GM23338 (cell line): ENCODE measurements around the gene CIDEB. TPM values are rescaled to one million over a fixed set of nuclear protein-coding genes. Genes with fewer than 3 reads are reported as not detected.

Experiments
- ATAC-seq: fragments of 200-7000 bp; cut with Tn5 transposase; 3 replicates; pipeline ENCODE4 v1.9.1; 2020
- DNase-seq: peaks from one replicate; pipeline ENCODE4 v3.0.0-alpha.2; 2015; ENCODE audit warnings: low spot score
- H2AFZ ChIP-seq: fragments of 200-600 bp; sonication (generic); 2 replicates; pipeline ENCODE4 v1.8.0; 2016; ENCODE audit warnings: antibody characterized with exemption, mild to moderate bottlenecking, moderate library complexity
- H3F3A ChIP-seq: fragments of 200-600 bp; sonication (generic); replicated peaks from 2 replicates; pipeline ENCODE4 v1.8.0; 2017; ENCODE audit warnings: antibody characterized with exemption, mixed run types, low read depth
- H3K27ac ChIP-seq: fragments of 200-600 bp; sonication (generic); 2 replicates; pipeline ENCODE4 v1.6.1; 2016; ENCODE audit warnings: low read depth
- H3K27me3 ChIP-seq: fragments of 200-600 bp; sonication (generic); 2 replicates; pipeline ENCODE4 v1.8.0; 2016; ENCODE audit warnings: mild to moderate bottlenecking, mixed run types, moderate library complexity; ENCODE audit not compliant: insufficient read depth
- H3K36me3 ChIP-seq: fragments of 200-600 bp; sonication (generic); 2 replicates; pipeline ENCODE4 v1.8.0; 2016; ENCODE audit warnings: mild to moderate bottlenecking; ENCODE audit not compliant: insufficient read depth
- H3K4me1 ChIP-seq: fragments of 200-600 bp; sonication (generic); 2 replicates; pipeline ENCODE4 v1.8.0; 2016; ENCODE audit warnings: mild to moderate bottlenecking, moderate library complexity; ENCODE audit not compliant: insufficient read depth
- H3K4me2 ChIP-seq: fragments of 200-600 bp; sonication (generic); 2 replicates; pipeline ENCODE4 v1.7.1; 2017; ENCODE audit warnings: mixed run types
- H3K4me3 ChIP-seq: fragments of 200-600 bp; sonication (generic); 2 replicates; pipeline ENCODE4 v1.6.1; 2016; ENCODE audit warnings: mixed run types
- H3K79me2 ChIP-seq: fragments of 200-600 bp; sonication (generic); replicated peaks from 2 replicates; pipeline ENCODE4 v1.8.0; 2017; ENCODE audit warnings: mild to moderate bottlenecking; ENCODE audit not compliant: insufficient read depth
- H3K9me2 ChIP-seq: fragments of 200-600 bp; sonication (generic); 2 replicates; pipeline ENCODE4 v1.8.0; 2017; ENCODE audit not compliant: insufficient read depth
- H4K20me1 ChIP-seq: fragments of 200-600 bp; sonication (generic); replicated peaks from 2 replicates; pipeline ENCODE4 v1.8.0; 2017; ENCODE audit warnings: mild to moderate bottlenecking; ENCODE audit not compliant: insufficient read depth
- H3K27ac Mint-ChIP-seq: 2 replicates; pipeline ENCODE4 v1.8.0; 2020; ENCODE audit warnings: inconsistent platforms, mild to moderate bottlenecking, moderate library complexity, mixed read lengths
- H3K27me3 Mint-ChIP-seq: 3 replicates; pipeline ENCODE4 v1.8.0; 2022; ENCODE audit warnings: low read depth, mild to moderate bottlenecking, moderate library complexity, mixed read lengths, inconsistent platforms; ENCODE audit not compliant: insufficient read depth, poor library complexity
- H3K36me3 Mint-ChIP-seq: 3 replicates; pipeline ENCODE4 v1.8.0; 2021; ENCODE audit warnings: low read depth, mild to moderate bottlenecking, inconsistent platforms, moderate library complexity, mixed read lengths
- H3K4me1 Mint-ChIP-seq: 3 replicates; pipeline ENCODE4 v1.8.0; 2020; ENCODE audit warnings: mild to moderate bottlenecking, inconsistent platforms, mixed read lengths
- H3K4me3 Mint-ChIP-seq: 3 replicates; pipeline ENCODE4 v1.8.0; 2021; ENCODE audit warnings: moderate library complexity, mild to moderate bottlenecking, inconsistent platforms, mixed read lengths
- H3K9me3 Mint-ChIP-seq: 3 replicates; pipeline ENCODE4 v1.8.0; 2020; ENCODE audit warnings: moderate library complexity, mild to moderate bottlenecking, inconsistent platforms, mixed read lengths
- CREB1 ChIP-seq: fragments of 250-450 bp; sonication (Bioruptor Pico); IDR thresholded peaks from 2 replicates; pipeline ENCODE4 v1.5.0; 2020; ENCODE audit warnings: low read depth, mild to moderate bottlenecking, moderate library complexity
- CTCF ChIP-seq, 2 experiments: fragments of 200-600 bp in 1 of 2; sonication (generic) in 1 of 2; conservative IDR thresholded peaks; 2 replicates each; pipeline versions ENCODE4 v1.5.1 to v1.6.1; 2016 to 2017; ENCODE audit warnings: antibody characterized with exemption in 2 of 2, low read depth in 2 of 2, mild to moderate bottlenecking in 2 of 2, moderate library complexity in 1 of 2
- ETS1 ChIP-seq: IDR thresholded peaks from 2 replicates; pipeline ENCODE4 v1.6.1; 2016; ENCODE audit warnings: antibody characterized with exemption
- EZH2 ChIP-seq: fragments of 200-600 bp; sonication (generic); IDR thresholded peaks from one replicate; pipeline ENCODE4 v1.8.0; 2017; ENCODE audit warnings: antibody characterized with exemption, mild to moderate bottlenecking, low read depth; ENCODE audit not compliant: unreplicated experiment
- EZH2phosphoT487 ChIP-seq: fragments of 200-600 bp; sonication (generic); IDR thresholded peaks from one replicate; pipeline ENCODE4 v1.8.1; 2018; ENCODE audit warnings: antibody characterized with exemption; ENCODE audit not compliant: unreplicated experiment
- JUNB ChIP-seq: IDR thresholded peaks from one replicate; pipeline ENCODE4 v1.6.1; 2016; ENCODE audit warnings: antibody characterized with exemption; ENCODE audit not compliant: unreplicated experiment
- NANOG ChIP-seq: IDR thresholded peaks from 2 replicates; pipeline ENCODE4 v1.6.1; 2016; ENCODE audit warnings: antibody characterized with exemption, borderline replicate concordance
- POLR2AphosphoS5 ChIP-seq: IDR thresholded peaks from 2 replicates; pipeline ENCODE4 v1.6.1; 2016; ENCODE audit warnings: antibody characterized with exemption, low read depth
- REST ChIP-seq: IDR thresholded peaks from one replicate; pipeline ENCODE4 v1.6.1; 2018; ENCODE audit warnings: antibody characterized with exemption; ENCODE audit not compliant: unreplicated experiment
- STAT1 ChIP-seq: IDR thresholded peaks from one replicate; pipeline ENCODE4 v1.6.1; 2016; ENCODE audit warnings: antibody characterized with exemption; ENCODE audit not compliant: unreplicated experiment
- ZNF114 ChIP-seq: fragments of 250-450 bp; sonication (Bioruptor Pico); IDR thresholded peaks from 2 replicates; pipeline ENCODE4 v1.5.0; 2020; ENCODE audit warnings: mild to moderate bottlenecking, moderate library complexity
- ZNF331 ChIP-seq: fragments of 250-450 bp; sonication (Bioruptor Pico); IDR thresholded peaks from 2 replicates; pipeline ENCODE4 v1.5.0; 2020; ENCODE audit warnings: low read depth, mild to moderate bottlenecking, moderate library complexity
- ZNF462 ChIP-seq: fragments of 250-450 bp; sonication (Bioruptor Pico); IDR thresholded peaks from 2 replicates; pipeline ENCODE4 v1.5.0; 2020; ENCODE audit warnings: mild to moderate bottlenecking, moderate library complexity
- polyA plus RNA-seq: library from polyadenylated mRNA; unstranded; fragments of >200 nt; fragmentation: Nextera tagmentation; extraction: Ambion mirVana; gene quantifications from 2 replicates; pipeline ENCODE4 v1.2.1, GENCODE V29; 2016
- total RNA-seq: library from RNA; depleted of rRNA; stranded (reverse); fragments of >200 nt; shearing (Covaris generic); gene quantifications from 2 replicates; pipeline ENCODE4 v1.2.3, GENCODE V29; 2014

Gene CIDEB
- total and polyA plus RNA-seq, 2 experiments from 2014 or later: 3.4 to 4.6 TPM

GRCh38 chr14:24258119-24258518, 49.7 kb downstream of the CIDEB start:
- TF ChIP-seq POLR2AphosphoS5: no peak
- TF ChIP-seq NANOG: no peak
- TF ChIP-seq ZNF462 (CRISPR knock-in tag): no peak
- TF ChIP-seq ZNF114 (CRISPR knock-in tag): no peak
- TF ChIP-seq JUNB: no peak
- TF ChIP-seq ZNF331 (CRISPR knock-in tag): no peak
- TF ChIP-seq STAT1: no peak
- no peak for TF ChIP-seq EZH2
- no peak for TF ChIP-seq REST
- no peak for TF ChIP-seq ETS1
- no peak for TF ChIP-seq CTCF (conservative IDR thresholded peaks at IDR 0.05; ENCODE audit: low read depth in 2 of 2)
- no peak for TF ChIP-seq CREB1 (CRISPR knock-in tag)
- TF ChIP-seq EZH2phosphoT487: no peak
- DNase-seq (no peak), ATAC-seq (no peak)
- Mint-ChIP-seq H3K27ac (no peak overlapping the region), H3K27me3 (peaks cover 16% of the 10 kb centered on the region), H3K9me3 (no peaks in the 10 kb centered on the region), H3K4me1 (peaks cover 4% of the 10 kb centered on the region; the same call in 2 of the 3 replicates), H3K4me3 (no peak overlapping the region), H3K36me3 (no peaks in the 10 kb centered on the region)
- Histone ChIP-seq H3K79me2 (no peaks in the 10 kb centered on the region), H2AFZ (no peak overlapping the region), H3K27ac (no peak overlapping the region), H4K20me1 (no peaks in the 10 kb centered on the region), H3K4me3 (no peak overlapping the region), H3K36me3 (no peaks in the 10 kb centered on the region), H3K4me2 (no peak overlapping the region), H3K27me3 (no peaks in the 10 kb centered on the region), H3F3A (no peaks in the 10 kb centered on the region), H3K4me1 (no peaks in the 10 kb centered on the region), H3K9me2 (no peaks in the 10 kb centered on the region)
